ENCODE measurements around the gene RAP1GAP2.
"Not testable (repeated sequence)": the region's sequence is repeated elsewhere in the genome, so short reads cannot be mapped to it uniquely, and the experiment has no call there.

RAP1GAP2 gene

DNA sequence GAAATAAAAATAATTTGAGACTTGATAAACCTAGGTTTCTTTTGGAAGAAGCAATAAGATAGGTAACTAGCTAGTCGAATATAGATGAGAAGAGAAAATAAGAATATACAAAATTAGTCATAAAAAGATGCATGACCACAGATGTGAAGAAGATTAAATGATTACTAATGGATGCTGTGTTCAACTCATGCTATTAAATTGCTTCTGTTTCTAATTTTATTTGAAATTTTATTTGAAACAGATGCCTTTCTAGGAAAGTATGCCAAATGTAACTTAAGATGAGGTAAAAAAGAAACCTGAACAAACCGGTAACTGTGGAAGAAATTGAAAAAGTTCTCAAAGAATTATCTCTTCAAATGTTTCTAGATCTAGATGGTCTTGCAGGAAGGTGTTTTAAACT is 175.6 kb downstream of the RAP1GAP2 start:
- no peak for DNase-seq (ENCODE audit: low spot score)

DNA sequence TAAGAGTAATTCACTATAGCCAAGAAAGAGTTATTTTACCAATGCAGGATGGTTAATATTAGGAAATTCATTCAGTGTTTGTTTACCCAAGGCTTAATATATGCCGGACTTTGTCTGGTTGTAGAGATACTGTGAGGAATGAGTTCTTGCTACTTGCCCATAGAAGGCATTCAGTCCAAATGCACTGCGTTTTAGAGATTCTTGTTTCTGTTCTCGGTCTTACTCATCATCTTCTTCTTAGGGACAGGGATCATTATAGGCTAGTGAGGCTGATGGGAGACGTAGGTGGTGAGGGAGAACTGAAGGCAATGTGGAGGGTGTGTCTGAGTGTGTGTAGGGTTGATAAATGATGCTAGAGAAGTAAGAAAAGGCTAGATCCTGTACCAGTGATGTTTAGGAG is 176.5 kb downstream of the RAP1GAP2 start:
- DNase-seq (ENCODE audit: low spot score) = no peak

DNA sequence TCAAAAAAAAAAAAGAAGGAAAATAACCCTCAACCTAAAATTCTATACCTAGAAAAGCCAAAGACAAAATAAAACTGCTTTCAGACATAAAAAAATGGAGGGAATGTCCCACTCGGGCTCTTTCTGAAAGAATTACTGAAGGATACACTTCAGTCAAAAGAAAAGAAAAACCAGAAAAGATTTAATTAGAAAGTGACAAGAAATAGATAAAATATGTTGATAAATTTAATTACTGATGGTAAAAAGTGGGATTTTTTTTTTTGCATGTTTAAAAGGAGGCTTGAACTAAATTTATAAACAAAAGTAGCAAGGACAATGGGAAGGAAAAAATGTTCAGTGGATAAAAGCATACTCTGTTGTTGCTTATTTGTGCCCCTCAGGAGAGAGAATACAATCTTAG is 178.1 kb downstream of the RAP1GAP2 start:
- DNase-seq (ENCODE audit: low spot score) = no peak

- no peak for DNase-seq (ENCODE audit: low spot score)
Measured at GRCh38 chr17:2975469-2975958, 179.3 kb downstream of the RAP1GAP2 start.

DNA sequence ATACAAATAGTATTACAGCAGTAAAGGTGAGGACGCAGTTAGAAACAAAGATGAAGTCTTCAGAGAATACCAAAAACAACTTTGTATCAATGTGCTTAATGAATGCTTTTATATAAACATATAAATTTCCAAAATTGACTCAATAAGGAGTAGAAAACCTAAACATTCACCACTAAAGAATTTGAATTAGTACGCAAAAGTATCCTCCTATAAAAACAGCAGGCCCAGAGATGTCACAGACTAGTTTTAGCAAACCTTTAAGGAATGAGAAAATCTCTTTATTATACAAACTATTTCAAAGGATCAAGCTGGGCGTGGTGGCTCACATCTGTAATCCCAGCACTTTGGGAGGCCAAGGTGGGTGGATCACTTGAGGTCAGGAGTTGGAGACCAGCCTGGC is 180.9 kb downstream of the RAP1GAP2 start:
- DNase-seq (ENCODE audit: low spot score) = no peak

GRCh38 chr17:2978116-2978515 is 181.9 kb downstream of the RAP1GAP2 start:
- no peak for DNase-seq (ENCODE audit: low spot score)

DNA sequence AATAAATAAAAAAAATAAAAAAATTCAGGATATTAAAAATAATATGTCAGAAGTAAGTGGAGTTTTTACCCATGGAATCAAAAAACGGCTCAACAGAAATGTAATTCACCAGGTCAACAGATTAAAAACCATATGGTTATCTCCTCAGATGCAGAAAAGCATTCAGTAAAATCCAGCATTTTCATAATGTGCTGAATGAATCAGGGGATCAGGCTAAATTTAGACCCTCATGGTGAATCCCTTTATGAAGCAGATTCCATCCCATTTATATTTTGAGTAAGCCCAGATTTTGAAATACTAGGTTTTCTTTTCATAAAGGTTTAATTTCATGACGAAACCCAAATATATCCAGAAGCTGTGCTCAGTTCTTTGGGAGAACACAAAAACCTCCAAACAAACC is 182.8 kb downstream of the RAP1GAP2 start:
- DNase-seq (ENCODE audit: low spot score) = no peak

DNA sequence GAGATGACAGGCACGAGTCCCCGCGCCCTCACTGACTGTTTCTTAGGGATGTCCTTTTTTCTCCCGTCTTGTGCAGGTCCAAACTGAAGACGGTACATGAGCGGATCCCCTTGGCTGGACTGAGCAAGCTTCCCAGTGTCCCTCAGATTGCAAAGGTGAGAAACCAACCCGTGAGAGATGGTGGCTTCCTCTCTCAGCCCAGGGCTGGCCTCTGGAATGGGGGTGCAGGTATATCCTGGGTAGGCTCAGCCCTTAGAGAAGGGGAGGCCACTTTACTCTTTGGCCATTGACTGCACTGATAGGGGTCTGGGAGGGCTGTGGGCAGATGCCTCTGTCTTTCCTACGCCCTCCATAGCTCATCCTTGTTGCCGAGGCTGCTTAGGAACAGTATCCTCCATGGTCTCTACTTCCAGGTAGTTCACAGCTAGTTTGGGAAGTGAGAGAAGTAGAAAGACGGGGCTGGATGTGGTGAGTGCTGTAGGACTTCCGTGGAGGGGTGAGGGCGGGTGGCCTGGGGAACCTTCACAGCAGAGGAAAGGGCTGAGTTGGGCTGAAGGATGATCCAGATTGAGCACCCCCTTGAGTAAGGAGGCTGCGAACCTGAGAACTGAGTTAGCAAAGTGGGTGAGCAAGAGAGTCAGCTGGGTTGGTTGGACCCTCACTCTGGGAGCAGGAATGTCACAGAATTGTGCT is 184.1 kb downstream of the RAP1GAP2 start:
- DNase-seq (ENCODE audit: low spot score) = no peak

DNA sequence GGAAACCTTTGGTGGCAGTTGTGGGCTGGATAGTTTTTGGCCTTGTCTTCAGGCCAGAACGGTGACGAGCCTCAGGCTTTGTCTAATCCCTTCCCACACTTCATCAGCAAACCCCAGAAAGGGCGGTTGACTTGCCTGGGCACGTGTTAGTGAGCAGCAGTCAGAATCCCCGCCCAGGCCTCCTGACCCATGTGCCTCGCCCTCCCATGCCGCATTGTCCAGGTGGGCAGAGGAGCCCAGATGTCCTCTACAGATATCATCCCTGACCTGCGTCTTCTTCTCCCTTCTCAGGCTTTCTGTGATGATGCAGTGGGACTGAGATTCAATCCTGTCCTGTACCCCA is 184.6 kb downstream of the RAP1GAP2 start:
- DNase-seq (ENCODE audit: low spot score) = no peak

DNA sequence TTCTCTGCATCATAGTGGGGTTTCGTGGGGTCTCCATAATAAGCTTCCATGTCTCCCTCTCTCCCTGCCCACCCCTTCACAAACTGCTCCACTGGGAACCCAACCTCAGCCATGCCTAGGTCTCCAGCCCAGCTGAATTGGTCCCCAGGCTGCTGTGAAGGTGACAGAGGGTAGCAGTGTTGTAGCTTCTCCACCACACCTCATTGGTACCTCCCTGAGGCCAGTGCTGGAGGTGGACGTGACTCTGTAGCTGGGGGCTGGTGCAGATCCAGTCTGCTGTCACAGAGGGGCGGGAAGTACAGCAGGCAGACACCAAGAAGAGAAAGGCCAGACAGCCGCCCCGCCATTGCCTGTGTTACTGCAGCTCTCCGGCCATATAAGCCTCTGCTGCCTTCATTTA is 185.1 kb downstream of the RAP1GAP2 start:
- DNase-seq (ENCODE audit: low spot score) = no peak

DNA sequence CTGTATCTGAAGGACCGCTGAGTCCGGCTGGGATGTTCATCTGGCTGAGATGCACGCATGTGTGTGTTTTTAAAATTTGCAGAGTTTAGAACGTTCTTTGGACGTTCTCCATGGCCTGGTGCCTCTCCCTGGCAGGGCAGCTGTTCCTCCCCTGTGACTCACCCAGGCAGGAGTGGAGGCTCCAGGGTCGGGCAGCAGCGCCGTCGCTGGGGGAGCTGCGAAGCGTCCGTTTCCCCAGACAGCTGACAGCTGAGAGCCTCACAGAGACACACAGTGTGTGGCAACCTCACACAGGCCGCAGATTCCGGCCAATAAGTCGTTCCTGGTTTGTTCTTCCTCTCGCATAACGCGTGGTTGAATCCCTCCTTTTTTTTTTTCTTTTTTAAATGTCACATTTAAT is 186.6 kb downstream of the RAP1GAP2 start:
- no peak for DNase-seq (ENCODE audit: low spot score)

DNA sequence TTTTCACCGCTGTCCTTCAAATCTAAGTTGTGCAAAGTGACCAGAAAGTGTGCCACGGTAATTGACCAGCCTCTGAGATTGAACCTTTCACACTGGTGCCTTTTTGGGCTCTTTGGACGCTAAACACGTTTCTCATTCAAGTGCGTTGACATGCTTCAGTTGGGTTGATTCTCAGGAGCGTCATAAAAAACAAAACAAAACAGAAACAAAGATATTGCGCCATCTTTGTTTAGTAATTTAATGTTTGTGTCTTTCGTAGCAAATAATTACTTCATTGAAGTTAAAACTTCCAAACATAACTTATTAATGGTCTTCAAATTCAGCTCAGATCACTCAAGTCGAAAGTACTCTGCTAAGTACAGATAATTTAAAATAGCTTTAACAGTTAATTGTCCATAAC is 187.0 kb downstream of the RAP1GAP2 start:
- DNase-seq (ENCODE audit: low spot score) = no peak

DNA sequence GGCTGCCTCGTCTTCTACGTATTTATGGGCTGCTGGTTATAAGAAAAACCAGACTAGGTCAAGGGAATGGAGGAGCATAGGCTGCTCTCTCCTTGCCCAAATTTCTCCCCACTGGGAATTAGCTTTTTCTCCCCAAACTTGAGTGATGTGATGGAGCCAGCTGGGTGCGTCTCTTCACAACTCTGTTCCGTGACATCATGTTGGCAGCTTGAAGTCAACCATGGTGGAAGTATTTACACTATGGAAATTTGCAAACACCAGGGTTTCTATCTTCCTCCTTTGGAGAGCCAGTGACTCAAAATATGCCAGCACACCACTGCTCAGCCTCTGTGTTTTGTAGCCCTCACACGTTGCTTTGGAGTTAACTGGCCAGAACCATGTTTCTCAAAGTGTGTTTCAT is 189.1 kb downstream of the RAP1GAP2 start:
- DNase-seq (ENCODE audit: low spot score) = no peak

- no peak for DNase-seq (ENCODE audit: low spot score)
Measured at GRCh38 chr17:2986925-2987324, 190.7 kb downstream of the RAP1GAP2 start.

DNA sequence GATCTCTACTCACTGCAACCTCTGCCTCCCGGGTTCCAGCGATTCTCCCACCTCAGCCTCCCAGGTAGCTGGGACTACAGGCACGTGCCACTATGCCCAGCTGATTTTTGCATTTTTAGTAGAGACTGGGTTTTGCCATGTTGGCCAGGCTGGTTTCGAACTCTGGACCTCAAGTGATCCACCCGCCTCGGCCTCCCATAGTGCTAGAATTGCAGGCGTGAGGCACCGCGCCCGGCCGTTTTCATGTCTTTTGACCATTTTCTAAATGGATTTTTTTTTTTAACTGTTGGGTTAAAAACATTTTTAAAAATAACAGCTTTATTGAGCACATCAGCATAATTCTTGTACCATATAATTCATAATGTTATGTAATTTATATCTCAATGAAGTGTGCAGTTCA is 193.2 kb downstream of the RAP1GAP2 start:
- DNase-seq (ENCODE audit: low spot score) = not testable (repeated sequence)

GRCh38 chr17:2989855-2990254 is 193.6 kb downstream of the RAP1GAP2 start:
- DNase-seq (ENCODE audit: low spot score) = no peak

DNA sequence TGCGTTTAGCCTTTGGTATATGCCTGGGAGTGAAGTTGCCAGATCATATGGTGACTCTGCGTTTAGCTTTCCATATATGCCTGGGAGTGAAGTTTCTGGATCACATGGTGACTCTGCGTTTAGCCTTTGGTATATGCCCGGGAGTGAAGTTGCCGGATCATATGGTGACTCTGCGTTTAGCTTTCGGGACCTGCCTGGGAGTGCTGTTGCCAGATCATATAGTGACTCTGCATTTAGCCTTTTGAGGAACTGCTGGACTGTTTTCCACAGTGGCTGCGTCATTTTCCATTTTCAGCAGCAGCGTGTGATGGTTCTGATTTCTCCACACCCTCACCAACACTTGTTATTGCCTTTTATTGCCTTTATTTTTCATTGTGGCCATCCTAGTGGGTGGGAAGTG is 194.2 kb downstream of the RAP1GAP2 start:
- DNase-seq (ENCODE audit: low spot score) = no peak

DNA sequence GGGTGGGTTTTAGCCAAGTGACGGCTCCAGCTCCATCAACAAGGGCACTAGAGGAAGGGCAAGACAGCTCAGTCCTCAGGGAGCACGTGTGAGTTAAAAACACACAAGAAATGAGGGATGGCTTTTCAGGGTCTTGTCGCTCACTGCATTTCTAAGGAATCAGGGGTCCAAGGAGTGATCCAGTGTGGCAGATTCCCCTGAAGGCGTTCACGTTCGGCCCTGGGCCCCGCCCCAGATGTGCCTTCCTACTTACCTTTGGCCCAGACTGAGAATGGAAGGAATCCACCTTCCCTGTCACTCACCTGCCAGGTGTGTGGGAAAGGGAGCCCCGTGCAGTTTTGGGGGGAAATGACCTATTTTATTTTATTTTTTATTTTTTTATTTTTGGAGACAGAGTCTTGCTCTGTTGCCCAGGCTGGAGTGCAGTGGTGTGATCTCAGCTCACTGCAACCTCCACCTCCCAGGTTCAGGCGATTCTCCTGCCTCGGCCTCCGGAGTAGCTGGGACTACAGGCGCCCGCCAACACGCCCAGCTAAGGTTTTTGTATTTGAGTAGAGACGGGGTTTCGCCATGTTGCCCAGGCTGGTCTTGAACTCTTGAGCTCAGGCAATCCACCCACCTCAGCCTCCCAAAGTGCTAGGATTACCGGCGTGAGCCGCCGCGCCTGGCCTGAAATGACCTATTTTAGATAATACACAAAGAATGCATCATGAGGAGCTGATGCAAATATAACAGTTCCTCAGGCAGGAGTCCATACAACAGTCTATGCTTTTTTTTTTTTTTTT is 195.3 kb downstream of the RAP1GAP2 start:
- DNase-seq (ENCODE audit: low spot score) = not testable (repeated sequence)

DNA sequence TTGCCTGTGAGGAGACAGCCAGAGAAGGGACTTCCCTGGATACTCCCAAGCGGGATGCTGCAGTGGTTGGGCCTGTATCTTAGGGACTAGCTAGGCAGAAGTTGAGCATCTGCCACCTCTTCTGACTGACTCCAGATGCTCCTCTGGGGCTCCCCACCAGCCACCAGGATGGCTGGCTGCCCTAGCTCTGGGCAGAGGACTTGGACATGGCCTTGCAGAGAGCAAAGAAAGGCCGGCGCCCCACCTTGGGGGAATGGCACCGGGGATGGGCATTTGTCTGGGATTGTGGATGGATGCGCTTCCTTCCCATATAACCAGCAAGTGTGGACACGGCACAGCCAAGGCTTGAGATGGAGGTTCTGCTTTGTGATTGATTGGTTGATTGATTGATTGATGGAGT is 198.2 kb downstream of the RAP1GAP2 start:
- no peak for DNase-seq (ENCODE audit: low spot score)

GRCh38 chr17:2995377-2995776 is 199.1 kb downstream of the RAP1GAP2 start:
- no peak for DNase-seq (ENCODE audit: low spot score)

DNA sequence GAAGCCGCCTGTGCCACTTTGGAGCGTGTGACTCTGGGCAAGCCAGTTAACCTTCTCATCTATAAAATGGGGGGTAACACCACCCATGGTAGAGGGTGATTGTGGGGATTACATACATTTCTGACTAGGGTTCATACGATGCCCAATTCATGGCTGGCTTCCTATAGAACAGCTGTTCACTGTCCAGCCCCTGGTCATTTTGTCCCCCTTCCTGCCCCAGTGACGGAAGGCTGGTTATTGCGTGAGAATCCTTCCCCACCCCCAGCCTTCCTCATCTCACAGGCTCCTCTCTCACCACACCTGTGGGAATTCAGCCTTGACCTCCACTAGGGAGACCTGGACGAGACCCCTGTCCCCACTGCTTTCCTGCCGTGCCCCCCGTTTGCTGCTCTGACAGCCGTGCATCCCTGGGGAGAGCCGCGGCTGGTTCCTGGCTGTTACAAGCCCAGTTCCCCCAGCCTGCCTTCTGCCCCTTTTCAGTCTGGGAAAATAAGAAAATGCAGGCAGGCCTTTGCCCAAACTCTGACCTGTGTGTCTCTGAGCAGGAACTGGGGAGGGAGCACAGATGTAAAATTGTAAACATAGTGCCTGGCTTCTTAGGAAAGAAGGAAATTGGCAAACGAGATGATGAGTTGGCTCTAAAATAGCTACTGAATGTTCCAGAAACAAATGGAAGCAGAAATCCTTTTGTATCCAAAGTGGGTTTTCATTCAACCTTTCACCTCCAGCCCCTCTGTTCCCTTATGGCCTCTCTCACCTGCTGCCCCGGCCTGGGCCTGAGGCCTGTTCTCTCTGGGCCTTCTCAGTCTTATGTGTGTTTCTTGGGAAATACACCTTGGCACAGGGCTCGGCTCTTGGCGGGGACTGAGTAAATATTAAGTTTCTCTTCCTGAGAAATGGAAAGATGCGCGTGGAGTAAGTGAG is 199.9 kb downstream of the RAP1GAP2 start:
- no peak for DNase-seq (ENCODE audit: low spot score)

DNA sequence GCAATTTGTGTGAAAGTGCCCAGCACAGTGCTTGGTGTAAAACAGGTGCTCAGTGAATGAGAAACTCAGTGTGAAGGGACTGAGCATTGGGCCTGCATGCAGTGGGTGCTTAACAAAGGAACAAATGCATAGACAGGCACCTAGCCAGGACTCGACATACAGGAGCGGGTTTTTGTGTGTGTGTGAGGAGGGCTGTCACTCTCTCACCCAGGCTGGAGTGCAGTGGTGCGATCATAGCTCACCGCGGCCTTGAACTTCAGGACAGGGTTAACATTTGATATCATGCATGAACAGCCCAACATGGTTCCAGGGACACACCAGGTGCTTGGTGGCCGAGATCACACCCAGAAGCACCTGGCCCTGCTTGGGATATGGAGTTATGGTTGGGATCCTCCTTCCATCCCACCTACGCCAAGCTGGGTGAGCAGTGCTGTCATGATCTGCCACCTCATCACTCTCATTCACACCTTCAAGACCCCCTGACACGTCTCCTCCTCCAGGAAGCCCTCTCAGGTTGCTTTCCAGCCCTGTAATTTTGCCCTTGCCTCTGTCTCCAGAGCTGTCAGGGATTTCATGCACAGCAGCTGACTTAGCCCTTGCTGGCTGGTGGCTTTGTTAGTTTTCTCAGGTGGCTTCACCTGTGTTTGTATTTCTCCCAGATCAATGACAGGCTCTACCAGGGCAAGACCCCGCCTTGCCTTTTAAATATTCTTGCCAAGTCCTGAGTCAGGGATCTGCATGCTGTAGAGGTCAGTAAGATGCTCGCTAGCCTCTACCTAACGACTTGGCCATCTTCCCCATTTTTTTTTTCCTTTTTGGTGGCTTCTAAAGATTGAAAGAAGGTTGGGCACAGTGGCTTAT is 200.8 kb downstream of the RAP1GAP2 start:
- DNase-seq (ENCODE audit: low spot score) = no peak

Measured in CD4-positive, alpha-beta T cell treated with Interleukin-6 at 100 ng/mL for 8 hours (primary cell).